ENCODE data around the gene STON2. TPM values are rescaled to one million over a fixed set of nuclear protein-coding genes. Genes with fewer than 3 reads are reported as not detected.

Gene STON2
- total and polyA plus RNA-seq, 9 donors, result 4.8 to 28.7 (median 17.3) TPM

DNA sequence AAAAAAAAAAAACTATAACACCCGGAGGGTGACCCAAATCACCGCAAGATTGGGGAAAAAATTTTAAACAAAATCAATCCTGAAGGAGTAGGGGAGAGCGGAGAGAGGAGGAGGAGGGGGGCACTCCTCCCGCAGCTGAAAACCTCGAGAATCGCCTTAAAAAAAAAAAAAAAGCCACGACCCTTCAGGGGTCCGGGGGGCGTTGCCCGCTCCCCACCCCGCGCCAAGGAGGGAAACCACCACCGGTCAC, 179.6 kb downstream of the STON2 start:
- Histone ChIP-seq H3K4me3 (peak overlapping the region; percentile 89), H3K27ac (peak overlapping the region; percentile 93 to 94), H3K4me1 (ENCODE audit: insufficient read depth) (peaks cover 6% of the 10 kb centered on the region), H3K36me3 (no peaks in the 10 kb centered on the region), H3K27me3 (no peaks in the 10 kb centered on the region), H3K9me3 (no peaks in the 10 kb centered on the region)
- no peak for DNase-seq
- intact Hi-C loops (cut with DNase I), result no loop called here
- TF ChIP-seq POLR2A (IDR thresholded peaks at IDR 0.05) (no peak), EP300 (IDR thresholded peaks at IDR 0.05) (no peak), CTCF (IDR thresholded peaks at IDR 0.05) (no peak)
- WGBS, 3 donors, result 0% methylated on average over 13 of the region's 13 CpGs

- no peaks in the 10 kb centered on the region for H3K27me3 ChIP-seq
- H3K4me1 ChIP-seq (ENCODE audit: insufficient read depth), result peaks cover 6% of the 10 kb centered on the region
- TF ChIP-seq EP300 (IDR thresholded peaks at IDR 0.05) (no peak), POLR2A (IDR thresholded peaks at IDR 0.05) (no peak), CTCF (IDR thresholded peaks at IDR 0.05) (no peak)
- peak overlapping the region; percentile 89 for H3K4me3 ChIP-seq
- H3K27ac ChIP-seq, result peak overlapping the region; percentile 94 to 95
- H3K36me3 ChIP-seq, result no peaks in the 10 kb centered on the region
- intact Hi-C loops (cut with DNase I), result loop anchor here in 1 of 4 donors (5.0 kb wide), 1 partner anchor 48 kb away; no protein-coding TSS in a partner anchor
- WGBS, 3 donors, result 0 to 1% (median 1%) methylated on average over 45 to 72 of the region's 84 CpGs
- peak; percentile 32 to 68 (median 65) for DNase-seq
- no peaks in the 10 kb centered on the region for H3K9me3 ChIP-seq
Observed at GRCh38 chr14:81219759-81220579, 180.2 kb downstream of the STON2 start.

GRCh38 chr14:81219210-81219758, 180.8 kb downstream of the STON2 start:
- Histone ChIP-seq H3K9me3 (no peaks in the 10 kb centered on the region), H3K27ac (peak overlapping the region; percentile 94 to 95), H3K4me1 (ENCODE audit: insufficient read depth) (peaks cover 6% of the 10 kb centered on the region), H3K36me3 (no peaks in the 10 kb centered on the region), H3K4me3 (peak overlapping the region; percentile 89), H3K27me3 (no peaks in the 10 kb centered on the region)
- TF ChIP-seq EP300 (IDR thresholded peaks at IDR 0.05), result no peak
- peak; percentile 98 for TF ChIP-seq POLR2A (IDR thresholded peaks at IDR 0.05)
- 0% methylated on average over 29 of the region's 29 CpGs for WGBS, 3 donors
- DNase-seq, result peak; percentile 87 to 95 (median 90)
- intact Hi-C loops (cut with DNase I), result loop anchor here in 1 of 4 donors (5.0 kb wide), 1 partner anchor 47 kb away; no protein-coding TSS in a partner anchor

DNA sequence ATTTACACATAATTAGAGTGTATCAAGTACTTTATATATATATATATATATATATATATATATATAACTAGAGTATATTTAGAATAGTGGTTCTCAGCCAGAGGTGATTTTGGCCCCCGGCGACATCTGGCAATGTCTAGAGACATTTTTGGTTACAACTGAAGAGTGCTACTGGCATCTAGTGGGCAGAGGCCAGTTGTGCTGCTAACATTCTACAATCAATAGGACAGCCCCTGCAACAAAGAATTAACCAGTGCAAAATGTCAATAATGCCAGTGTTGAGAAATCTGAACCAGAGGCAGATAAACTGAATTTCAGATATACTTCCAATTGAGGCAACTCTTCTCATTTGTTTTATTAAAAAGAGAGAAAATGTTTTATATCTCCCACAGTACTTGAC, 188.3 kb downstream of the STON2 start:
- 53 to 64% (median 59%) methylated on average over 2 of the region's 2 CpGs for WGBS, 3 donors
- TF ChIP-seq EP300 (IDR thresholded peaks at IDR 0.05) (no peak), POLR2A (IDR thresholded peaks at IDR 0.05) (no peak), CTCF (IDR thresholded peaks at IDR 0.05) (no peak)
- no peaks in the 10 kb centered on the region for H3K9me3 ChIP-seq
- no peak for DNase-seq
- no peaks in the 10 kb centered on the region for H3K27me3 ChIP-seq
- no peaks in the 10 kb centered on the region for H3K4me1 ChIP-seq (ENCODE audit: insufficient read depth)
- intact Hi-C loops (cut with DNase I), result no loop called here
- H3K4me3 ChIP-seq, result no peak overlapping the region
- no peaks in the 10 kb centered on the region for H3K36me3 ChIP-seq
- H3K27ac ChIP-seq, result no peak overlapping the region

Small RNA genes within 50 kb of the gene (small RNA-seq; reads per million reads assigned to genes)
- gene DYNLL1P1, result not detected
- not detected for gene DYNLL1P2

Other genes with a start within 250 kb of the STON2 start
- 10 to 100 TPM; 13.1 to 38.4 (median 27.9) TPM for gene GTF2A1, start 179.4 kb downstream of the STON2 start, total RNA-seq
- gene GTF2A1, start 179.4 kb downstream of the STON2 start, polyA plus RNA-seq, result 10 to 100 TPM; 10.1 to 21.5 TPM
- gene SEL1L, start 133.5 kb upstream of the STON2 start, total RNA-seq, result 10 to 100 TPM; 27.8 to 68.2 (median 57.3) TPM
- gene SEL1L, start 133.5 kb upstream of the STON2 start, polyA plus RNA-seq, result 10 to 100 TPM; 15.6 to 41.5 TPM

Measured in ovary (tissue), 9 donors.